Neural progenitor cell (in vitro differentiated cells): ENCODE data around the gene CRLF1. TPM values are rescaled to one million over a fixed set of nuclear protein-coding genes. Genes with fewer than 3 reads are reported as not detected.

Experiments
- DNase-seq: peaks from one replicate; pipeline ENCODE4 v3.0.0-alpha.2; 2016; ENCODE audit warnings: low spot score
- H2AFZ ChIP-seq: fragments of 200-600 bp; sonication (generic); replicated peaks from 2 replicates; pipeline ENCODE4 v1.6.1; 2016; ENCODE audit warnings: antibody characterized with exemption
- H3F3A ChIP-seq: fragments of 200-600 bp; sonication (generic); 2 replicates; pipeline ENCODE4 v1.6.1; 2016; ENCODE audit warnings: antibody characterized with exemption, low read depth
- H3K27ac ChIP-seq: fragments of 200-600 bp; sonication (generic); 2 replicates; pipeline ENCODE4 v1.5.1; 2016; ENCODE audit warnings: mild to moderate bottlenecking
- H3K27me3 ChIP-seq: fragments of 200-600 bp; sonication (generic); 2 replicates; pipeline ENCODE4 v1.6.1; 2016; ENCODE audit warnings: mild to moderate bottlenecking, moderate library complexity
- H3K36me3 ChIP-seq: fragments of 200-600 bp; sonication (generic); 2 replicates; pipeline ENCODE4 v1.5.1; 2016
- H3K4me1 ChIP-seq: fragments of 200-600 bp; sonication (generic); 2 replicates; pipeline ENCODE4 v1.6.1; 2016; ENCODE audit warnings: mixed run types
- H3K4me2 ChIP-seq: fragments of 200-600 bp; sonication (generic); 2 replicates; pipeline ENCODE4 v1.6.1; 2016
- H3K4me3 ChIP-seq: fragments of 200-600 bp; sonication (generic); 2 replicates; pipeline ENCODE4 v1.5.1; 2016
- H3K79me2 ChIP-seq: fragments of 200-600 bp; sonication (generic); 2 replicates; pipeline ENCODE4 v1.6.1; 2016; ENCODE audit warnings: low read depth
- H3K9ac ChIP-seq: fragments of 200-600 bp; sonication (generic); 2 replicates; pipeline ENCODE4 v1.6.1; 2016
- H3K9me3 ChIP-seq: fragments of 200-600 bp; sonication (generic); 2 replicates; pipeline ENCODE4 v1.5.1; 2016; ENCODE audit warnings: low read depth
- H4K20me1 ChIP-seq: fragments of 200-600 bp; sonication (generic); 2 replicates; pipeline ENCODE4 v1.6.1; 2016; ENCODE audit warnings: low read depth
- H3K27ac Mint-ChIP-seq: 3 replicates; pipeline ENCODE4 v1.8.0; 2021; ENCODE audit warnings: mixed read lengths
- H3K27me3 Mint-ChIP-seq: 2 replicates; pipeline ENCODE4 v1.8.0; 2022; ENCODE audit warnings: low read depth, mild to moderate bottlenecking, inconsistent platforms, moderate library complexity, mixed read lengths; ENCODE audit not compliant: insufficient read depth
- H3K36me3 Mint-ChIP-seq: 3 replicates; pipeline ENCODE4 v1.8.0; 2021; ENCODE audit warnings: mixed read lengths
- H3K4me1 Mint-ChIP-seq: 3 replicates; pipeline ENCODE4 v1.8.0; 2021; ENCODE audit warnings: mixed read lengths
- H3K4me3 Mint-ChIP-seq: 3 replicates; pipeline ENCODE4 v1.8.0; 2021; ENCODE audit warnings: mild to moderate bottlenecking, moderate library complexity, mixed read lengths
- H3K9me3 Mint-ChIP-seq: 3 replicates; pipeline ENCODE4 v1.8.0; 2020; ENCODE audit warnings: mixed read lengths
- EZH2 ChIP-seq: fragments of 200-600 bp; sonication (generic); IDR thresholded peaks from 2 replicates; pipeline ENCODE4 v1.6.1; 2017; ENCODE audit warnings: antibody characterized with exemption, mild to moderate bottlenecking, moderate library complexity
- EZH2phosphoT487 ChIP-seq: fragments of 200-600 bp; sonication (generic); IDR thresholded peaks from 2 replicates; pipeline ENCODE4 v1.6.1; 2017; ENCODE audit warnings: antibody characterized with exemption
- total RNA-seq: library from RNA; depleted of rRNA; stranded (reverse); fragments of >200 nt; gene quantifications from 2 replicates; pipeline ENCODE4 v1.2.3, GENCODE V29; 2015; ENCODE audit warnings: low replicate concordance
- TF ChIP-seq, protein P1 (sequence below): fragments of 200-600 bp; sonication (generic); IDR thresholded peaks from 2 replicates; pipeline ENCODE4 v1.5.1; 2017; ENCODE audit warnings: antibody characterized with exemption, mild to moderate bottlenecking

The CRLF1 gene
- total RNA-seq, 1 donor from 2014 or later: not detected

GRCh38 chr19:18568367-18568766, 38.2 kb downstream of the CRLF1 start:
- TF ChIP-seq, protein P1, sequence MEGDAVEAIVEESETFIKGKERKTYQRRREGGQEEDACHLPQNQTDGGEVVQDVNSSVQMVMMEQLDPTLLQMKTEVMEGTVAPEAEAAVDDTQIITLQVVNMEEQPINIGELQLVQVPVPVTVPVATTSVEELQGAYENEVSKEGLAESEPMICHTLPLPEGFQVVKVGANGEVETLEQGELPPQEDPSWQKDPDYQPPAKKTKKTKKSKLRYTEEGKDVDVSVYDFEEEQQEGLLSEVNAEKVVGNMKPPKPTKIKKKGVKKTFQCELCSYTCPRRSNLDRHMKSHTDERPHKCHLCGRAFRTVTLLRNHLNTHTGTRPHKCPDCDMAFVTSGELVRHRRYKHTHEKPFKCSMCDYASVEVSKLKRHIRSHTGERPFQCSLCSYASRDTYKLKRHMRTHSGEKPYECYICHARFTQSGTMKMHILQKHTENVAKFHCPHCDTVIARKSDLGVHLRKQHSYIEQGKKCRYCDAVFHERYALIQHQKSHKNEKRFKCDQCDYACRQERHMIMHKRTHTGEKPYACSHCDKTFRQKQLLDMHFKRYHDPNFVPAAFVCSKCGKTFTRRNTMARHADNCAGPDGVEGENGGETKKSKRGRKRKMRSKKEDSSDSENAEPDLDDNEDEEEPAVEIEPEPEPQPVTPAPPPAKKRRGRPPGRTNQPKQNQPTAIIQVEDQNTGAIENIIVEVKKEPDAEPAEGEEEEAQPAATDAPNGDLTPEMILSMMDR: no peak
- TF ChIP-seq EZH2 (no peak), EZH2phosphoT487 (no peak)
- H3K9ac ChIP-seq: no peak overlapping the region
- H3F3A ChIP-seq: peaks cover 24% of the 10 kb centered on the region
- peaks cover 22% of the 10 kb centered on the region for H3K36me3 Mint-ChIP-seq
- peaks cover 7% of the 10 kb centered on the region for H3K27me3 Mint-ChIP-seq
- H2AFZ ChIP-seq: no peak overlapping the region
- peaks cover 9% of the 10 kb centered on the region for H3K4me1 ChIP-seq
- H4K20me1 ChIP-seq: peaks cover 16% of the 10 kb centered on the region
- no peak overlapping the region for H3K4me3 Mint-ChIP-seq
- H3K4me1 Mint-ChIP-seq: peaks cover 13% of the 10 kb centered on the region
- H3K27me3 ChIP-seq: no peaks in the 10 kb centered on the region
- H3K36me3 ChIP-seq: no peaks in the 10 kb centered on the region
- H3K4me2 ChIP-seq: no peak overlapping the region
- no peak overlapping the region for H3K27ac Mint-ChIP-seq
- no peak for DNase-seq
- H3K9me3 Mint-ChIP-seq: no peaks in the 10 kb centered on the region
- no peaks in the 10 kb centered on the region for H3K9me3 ChIP-seq
- no peak overlapping the region for H3K4me3 ChIP-seq
- no peak overlapping the region for H3K27ac ChIP-seq
- H3K79me2 ChIP-seq: peaks cover 17% of the 10 kb centered on the region

DNA sequence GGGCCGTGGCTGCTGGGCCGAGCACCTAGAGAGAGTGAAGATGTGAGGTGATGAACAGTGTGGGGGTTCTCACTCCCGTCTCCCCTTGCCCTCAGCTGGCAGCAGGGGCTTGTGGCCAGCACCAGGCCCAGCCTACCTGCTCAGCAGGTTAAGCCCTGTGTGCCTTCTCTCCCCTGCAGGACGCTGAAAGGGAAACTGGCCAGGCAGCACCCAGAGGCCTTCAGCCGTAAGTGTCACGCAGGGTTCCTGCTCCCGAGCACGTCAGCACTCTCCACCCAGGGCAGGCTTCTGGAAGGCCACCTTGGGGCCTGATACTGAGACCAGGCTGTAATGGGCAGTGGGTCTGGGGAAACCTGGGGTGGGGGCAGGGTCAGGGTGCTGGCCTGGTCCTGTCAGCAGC, 39.6 kb downstream of the CRLF1 start:
- Histone ChIP-seq H3K9ac (no peak overlapping the region), H3K4me1 (no peaks in the 10 kb centered on the region), H3F3A (peaks cover 24% of the 10 kb centered on the region), H4K20me1 (peaks cover 2% of the 10 kb centered on the region), H3K79me2 (peaks cover 3% of the 10 kb centered on the region), H2AFZ (no peak overlapping the region), H3K9me3 (no peaks in the 10 kb centered on the region), H3K27me3 (no peaks in the 10 kb centered on the region), H3K27ac (no peak overlapping the region), H3K36me3 (no peaks in the 10 kb centered on the region), H3K4me3 (no peak overlapping the region), H3K4me2 (no peak overlapping the region)
- Mint-ChIP-seq H3K27me3 (peaks cover 2% of the 10 kb centered on the region), H3K4me1 (peaks cover 3% of the 10 kb centered on the region), H3K36me3 (peaks cover 22% of the 10 kb centered on the region), H3K27ac (no peak overlapping the region), H3K9me3 (no peaks in the 10 kb centered on the region), H3K4me3 (no peak overlapping the region)
- TF ChIP-seq, protein P1: no peak
- TF ChIP-seq EZH2phosphoT487 (no peak), EZH2 (no peak)
- DNase-seq: no peak

DNA sequence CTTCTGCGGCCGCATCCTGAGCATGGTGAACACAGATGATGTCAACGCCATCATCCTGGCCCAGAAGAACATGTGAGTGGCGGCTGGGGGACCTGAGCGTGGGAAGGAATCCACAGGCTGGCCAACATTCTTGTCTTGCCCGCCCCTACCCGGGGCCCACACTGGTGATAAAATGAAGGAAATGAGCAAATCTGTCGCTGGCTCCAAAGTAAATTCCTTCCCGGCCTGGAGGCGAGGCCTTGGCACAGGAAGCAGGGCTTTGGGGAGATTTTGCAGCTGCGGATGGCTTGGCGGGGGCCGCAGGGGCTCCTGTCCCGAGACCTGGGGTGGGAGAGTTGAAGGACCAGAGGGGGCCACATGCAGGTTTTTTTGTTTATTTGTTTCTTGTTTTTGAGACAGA, 44.5 kb downstream of the CRLF1 start:
- Histone ChIP-seq H3K4me1 (no peaks in the 10 kb centered on the region), H3K4me2 (no peak overlapping the region), H3K9ac (no peak overlapping the region), H3F3A (peaks cover 12% of the 10 kb centered on the region), H3K36me3 (no peaks in the 10 kb centered on the region), H3K27me3 (no peaks in the 10 kb centered on the region), H3K27ac (no peak overlapping the region), H3K79me2 (peaks cover 29% of the 10 kb centered on the region), H3K4me3 (no peak overlapping the region), H4K20me1 (peaks cover 9% of the 10 kb centered on the region), H2AFZ (no peak overlapping the region), H3K9me3 (no peaks in the 10 kb centered on the region)
- Mint-ChIP-seq H3K36me3 (peaks cover 9% of the 10 kb centered on the region), H3K27ac (no peak overlapping the region), H3K4me3 (no peak overlapping the region), H3K27me3 (no peaks in the 10 kb centered on the region), H3K9me3 (no peaks in the 10 kb centered on the region), H3K4me1 (peaks cover 8% of the 10 kb centered on the region)
- no peak for DNase-seq
- TF ChIP-seq, protein P1: no peak
- TF ChIP-seq EZH2: no peak
- TF ChIP-seq EZH2phosphoT487: no peak
